ENCODE measurements around the gene PTH2.
A peak's percentile ranks its signal among the peaks of the same experiment; 100 is the strongest.

PTH2 gene

GRCh38 chr19:49430678-49431329 is 7.6 kb upstream of the PTH2 start:
- DNase-seq (ENCODE audit: low spot score): no peak

- no peak for DNase-seq (ENCODE audit: low spot score)
Observed at GRCh38 chr19:49430172-49430677, 7.0 kb upstream of the PTH2 start.

- DNase-seq (ENCODE audit: low spot score): no peak
Observed at GRCh38 chr19:49428547-49429451, 5.6 kb upstream of the PTH2 start.

- peak; percentile 73 for DNase-seq (ENCODE audit: low spot score)
Observed at GRCh38 chr19:49427855-49428546, 4.8 kb upstream of the PTH2 start.

- DNase-seq (ENCODE audit: low spot score): no peak
Observed at GRCh38 chr19:49427339-49427738, 4.1 kb upstream of the PTH2 start.

- DNase-seq (ENCODE audit: low spot score): peak; percentile 78
Observed at GRCh38 chr19:49425922-49426592, 2.8 kb upstream of the PTH2 start.

GRCh38 chr19:49425178-49425577 is 1.9 kb upstream of the PTH2 start, which contains the start of gene GFY:
GFY (plus strand) TSS chr19:49425388; CDS start chr19:49426431, 1,043 bp downstream.
- no peak for DNase-seq (ENCODE audit: low spot score)

GRCh38 chr19:49423985-49424303 is 703 bp upstream of the PTH2 start:
- no peak for DNase-seq (ENCODE audit: low spot score)

GRCh38 chr19:49422407-49423070 is 702 bp downstream of the PTH2 start:
- peak; percentile 90 for DNase-seq (ENCODE audit: low spot score)

- no peak for DNase-seq (ENCODE audit: low spot score)
Observed at GRCh38 chr19:49421878-49422202, 1.4 kb downstream of the PTH2 start.

- peak; percentile 95 for DNase-seq (ENCODE audit: low spot score)
Observed at GRCh38 chr19:49421039-49421877, 2.0 kb downstream of the PTH2 start.

GRCh38 chr19:49420227-49420626 is 3.0 kb downstream of the PTH2 start:
- DNase-seq (ENCODE audit: low spot score): no peak

- DNase-seq (ENCODE audit: low spot score): no peak
Observed at GRCh38 chr19:49419173-49419572, 4.1 kb downstream of the PTH2 start.

GRCh38 chr19:49418511-49418910 is 4.7 kb downstream of the PTH2 start:
- DNase-seq (ENCODE audit: low spot score): no peak

GRCh38 chr19:49417088-49417487 is 6.2 kb downstream of the PTH2 start:
- DNase-seq (ENCODE audit: low spot score): no peak

GRCh38 chr19:49415810-49416200 is 7.4 kb downstream of the PTH2 start:
- no peak for DNase-seq (ENCODE audit: low spot score)

GRCh38 chr19:49415102-49415809 is 8.0 kb downstream of the PTH2 start:
- no peak for DNase-seq (ENCODE audit: low spot score)

GRCh38 chr19:49414256-49414655 is 9.0 kb downstream of the PTH2 start:
- no peak for DNase-seq (ENCODE audit: low spot score)

- DNase-seq (ENCODE audit: low spot score): no peak
Observed at GRCh38 chr19:49413348-49413747, 9.9 kb downstream of the PTH2 start.

- DNase-seq (ENCODE audit: low spot score): no peak
Observed at GRCh38 chr19:49411681-49412326, 11.4 kb downstream of the PTH2 start.
